A549 treated with CORT108297 at 1 μM for 4 hours (cell line): ENCODE results near the gene OR4C13. TPM values are rescaled to one million over a fixed set of nuclear protein-coding genes. Genes with fewer than 3 reads are reported as not detected.

Experiments used
- total RNA-seq: library from RNA; stranded (reverse); fragments of 200-300 nt; extraction: Qiagen RNA extraction; gene quantifications from 5 replicates; pipeline ENCODE4 v1.2.3, GENCODE V29; 2022

The OR4C13 gene
- total RNA-seq = not detected in 5 replicates

DNA sequence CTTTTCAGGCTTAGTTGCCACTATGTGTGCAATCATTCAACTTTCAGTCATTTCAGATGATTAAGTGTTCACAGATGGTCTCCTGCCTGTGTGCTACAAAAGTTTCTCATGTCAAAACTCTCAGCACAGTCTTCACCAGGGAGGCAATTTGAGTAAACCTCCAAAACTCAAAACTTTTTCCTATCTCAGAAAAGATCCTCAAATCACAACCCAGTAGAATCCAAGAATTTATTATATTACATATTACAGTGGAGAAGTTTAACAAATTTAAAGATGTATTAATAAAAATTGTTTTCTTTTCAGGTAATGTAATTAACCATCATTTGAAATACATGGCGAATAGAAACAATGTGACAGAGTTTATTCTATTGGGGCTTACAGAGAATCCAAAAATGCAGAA lies at the start of gene OR4C13:
TSS of gene OR4C13 (plus strand) at position 301 of the 400 bp plus-strand sequence. CDS start at position 333, 32 bp downstream.

DNA sequence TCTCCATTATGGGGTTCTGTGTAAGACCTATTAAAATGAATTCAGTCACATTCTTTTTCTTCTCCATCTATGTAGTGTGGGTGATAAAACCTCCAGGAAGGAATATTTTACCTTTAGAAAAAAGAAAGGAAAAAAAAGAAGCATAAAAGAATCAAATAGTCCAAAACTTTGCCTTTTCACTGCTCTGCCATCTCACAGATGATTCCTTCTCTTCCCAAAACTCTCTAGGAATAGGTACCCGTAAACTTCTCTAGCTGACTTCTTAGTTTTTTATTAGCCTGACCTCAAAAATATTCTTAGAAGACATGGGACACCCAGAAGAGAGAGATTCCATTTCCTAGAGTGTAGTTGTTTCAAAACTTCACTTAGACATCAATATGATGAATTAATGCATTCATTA lies 30.2 kb downstream of the OR4C13 start, which contains the start of gene OR4C12:
TSS of gene OR4C12 (minus strand) at position 101 of the 400 bp plus-strand sequence. CDS start at position 67, 34 bp downstream.

Other genes starting within 250 kb of the OR4C13 start
- not detected in 5 replicates for gene OR4C12, start 30.1 kb downstream of the OR4C13 start, total RNA-seq
- gene OR4C45, start 80.5 kb downstream of the OR4C13 start, total RNA-seq = not detected in 5 replicates